ENCODE results near the gene ZNF784.
A peak's percentile ranks its signal among the peaks of the same experiment; 100 is the strongest.

The ZNF784 gene

DNA sequence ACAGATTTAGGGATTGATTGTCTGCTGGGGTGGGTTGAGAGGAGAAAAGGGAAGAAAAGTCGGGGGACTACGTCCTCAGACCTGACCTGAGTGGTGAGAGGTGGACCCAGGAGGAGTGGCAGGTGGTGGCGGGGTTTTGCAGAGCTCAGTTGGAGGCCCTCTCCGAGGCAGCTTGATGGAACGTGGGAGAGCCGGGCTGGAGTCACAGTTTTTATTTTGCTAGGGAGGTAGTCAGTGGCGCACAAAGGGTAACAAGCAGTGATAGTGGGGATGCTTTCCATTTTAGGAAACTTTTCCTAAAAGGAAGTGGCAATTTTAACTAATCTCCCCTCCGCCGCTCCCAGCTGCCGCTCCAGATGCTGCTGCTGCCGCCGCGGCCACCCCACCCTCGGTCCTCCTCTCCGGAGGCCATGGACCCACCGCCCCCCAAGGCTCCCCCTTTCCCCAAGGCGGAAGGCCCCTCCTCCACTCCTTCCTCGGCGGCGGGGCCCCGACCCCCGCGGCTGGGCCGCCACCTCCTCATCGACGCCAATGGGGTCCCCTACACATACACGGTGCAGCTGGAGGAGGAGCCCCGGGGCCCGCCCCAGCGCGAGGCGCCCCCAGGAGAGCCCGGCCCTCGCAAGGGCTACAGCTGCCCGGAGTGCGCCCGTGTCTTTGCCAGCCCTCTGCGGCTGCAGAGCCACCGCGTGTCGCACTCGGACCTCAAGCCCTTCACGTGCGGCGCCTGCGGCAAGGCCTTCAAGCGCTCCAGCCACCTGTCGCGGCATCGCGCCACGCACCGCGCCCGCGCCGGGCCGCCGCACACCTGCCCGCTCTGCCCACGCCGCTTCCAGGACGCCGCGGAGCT, 18.0 kb upstream of the ZNF784 start:
- DNase-seq = peak; percentile 23

DNA sequence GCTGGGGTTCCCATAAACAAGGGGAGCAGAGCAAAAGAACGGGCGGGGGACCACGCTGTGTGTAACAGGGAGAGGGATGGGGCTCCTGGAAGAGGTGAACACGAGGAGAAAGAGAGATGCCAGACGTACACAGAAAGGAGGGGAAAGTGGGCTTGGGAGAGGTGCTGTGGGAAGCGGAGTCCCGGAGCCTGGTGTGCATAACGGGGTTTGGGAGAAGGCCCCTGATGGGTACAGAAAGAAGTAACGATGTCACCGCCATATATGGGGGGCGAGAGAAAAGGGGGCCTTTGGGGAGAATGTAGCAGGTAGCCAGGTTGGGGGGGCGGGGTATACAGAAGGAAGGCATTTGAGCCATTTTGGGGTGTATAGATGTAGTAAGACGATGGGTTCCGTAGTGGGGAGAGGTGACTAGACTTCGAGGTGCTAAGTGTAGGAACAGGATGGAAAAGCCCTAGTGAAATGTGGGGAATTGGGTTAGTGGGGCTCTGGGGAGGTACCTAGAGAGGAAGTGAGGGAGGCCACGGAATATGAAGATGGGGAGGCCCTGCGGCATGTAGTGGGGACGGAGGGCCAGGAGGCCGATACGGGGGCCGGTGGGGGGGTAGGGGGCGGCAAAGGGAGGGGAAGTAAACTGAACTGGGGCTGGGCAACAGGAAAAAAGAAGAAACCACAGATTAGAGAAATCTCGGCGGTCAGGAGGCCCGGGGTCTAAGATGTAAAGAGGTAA, 17.2 kb upstream of the ZNF784 start:
- DNase-seq = no peak

DNA sequence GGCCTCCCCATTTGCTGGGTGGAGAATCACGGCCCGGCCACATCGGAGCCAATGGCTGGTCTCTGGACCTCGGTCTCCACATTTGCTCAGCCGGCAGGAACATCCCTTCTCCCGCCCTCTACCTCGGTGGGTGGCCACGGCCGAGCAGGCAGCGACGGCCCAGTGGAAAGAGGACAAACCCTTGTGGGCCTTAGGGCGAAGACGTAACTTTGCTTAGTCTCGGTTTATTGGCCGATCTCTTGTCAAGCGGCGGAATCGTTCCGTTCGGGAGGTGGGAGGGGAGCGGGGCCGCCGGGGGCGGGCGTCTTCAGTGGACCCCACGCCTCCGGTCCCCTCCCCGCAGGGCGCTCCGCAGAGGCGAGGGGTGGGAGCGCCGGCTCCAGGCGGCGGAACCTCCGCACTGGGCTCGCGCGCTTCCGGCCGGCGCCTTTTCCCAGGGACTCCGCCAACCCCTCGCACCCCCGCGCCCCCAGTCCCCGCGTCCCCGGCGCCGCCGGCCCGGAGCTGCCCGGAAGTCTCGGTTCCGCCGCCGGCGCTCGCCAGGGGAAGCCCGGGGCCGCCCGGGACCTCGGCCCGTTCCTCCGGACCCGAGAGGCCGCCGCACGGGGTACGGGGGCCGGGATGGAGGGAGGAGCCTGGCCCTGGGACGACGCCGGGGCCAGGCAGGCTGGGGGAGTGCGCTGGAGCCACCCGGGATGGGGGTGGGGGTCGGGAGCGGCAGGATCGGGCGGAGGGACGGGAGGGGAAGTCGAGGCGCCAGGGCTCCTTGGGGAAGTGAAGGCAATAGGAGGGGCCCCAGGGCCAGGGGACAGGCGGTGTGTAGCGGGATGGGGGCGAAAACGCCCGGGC, 16.4 kb upstream of the ZNF784 start, which contains the start of gene ZNF580:
Gene ZNF580 (plus strand): TSS at position 426 of the 849 bp plus-strand sequence. CDS start 1,507 bp downstream, outside the sequence.
- peak; percentile 85 for DNase-seq

DNA sequence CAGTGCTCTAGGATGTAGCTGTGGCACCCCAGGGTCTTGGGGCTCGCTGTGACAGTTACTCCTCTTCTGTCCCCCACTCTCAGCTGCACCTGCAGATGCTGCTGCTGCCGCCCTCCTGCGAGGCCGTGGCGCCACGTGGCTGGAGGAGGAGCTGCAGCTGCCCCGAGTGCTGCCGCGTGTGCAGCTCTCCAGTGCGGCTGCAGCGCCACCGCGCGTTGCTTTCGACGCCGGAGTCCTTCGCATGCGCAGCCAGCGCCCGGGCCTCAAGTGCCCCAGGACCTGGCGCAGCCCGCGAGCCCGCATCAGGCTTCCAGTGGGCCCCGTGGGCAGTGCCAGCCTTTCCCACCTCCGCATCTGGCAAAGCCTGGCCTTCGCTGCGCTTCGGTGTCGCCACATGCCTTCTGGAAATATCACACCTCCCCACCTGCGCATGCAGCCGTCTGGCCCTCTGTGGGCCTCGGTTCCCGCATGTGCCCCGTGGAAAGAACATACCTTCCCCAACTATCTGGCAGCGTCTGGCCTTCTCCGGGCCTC, 15.7 kb upstream of the ZNF784 start:
- DNase-seq = peak; percentile 85

DNA sequence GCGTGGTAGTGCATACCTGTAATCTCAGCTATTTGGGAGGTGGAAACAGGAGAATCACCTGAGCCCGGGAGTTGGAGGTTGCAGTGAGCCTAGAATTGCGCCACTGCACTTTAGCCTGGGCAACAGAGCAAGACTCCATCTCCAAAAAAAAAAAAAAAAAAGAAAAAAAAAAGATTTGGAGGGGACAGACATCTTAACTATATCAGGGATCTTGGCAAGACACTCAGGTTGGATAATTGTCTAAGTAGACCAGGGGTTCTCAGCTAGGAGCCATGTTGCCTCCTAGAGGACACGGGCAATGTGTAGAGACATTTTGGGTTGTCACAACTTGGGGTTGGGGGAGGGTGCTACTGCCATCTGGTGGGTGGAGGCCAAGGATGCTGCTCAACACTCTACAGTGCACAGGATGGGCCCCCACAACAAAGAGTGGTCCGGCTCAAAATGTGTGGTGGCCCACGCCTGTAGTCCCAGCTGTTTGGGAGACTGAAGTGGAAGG, 14.5 kb upstream of the ZNF784 start:
- DNase-seq = peak; percentile 60

DNA sequence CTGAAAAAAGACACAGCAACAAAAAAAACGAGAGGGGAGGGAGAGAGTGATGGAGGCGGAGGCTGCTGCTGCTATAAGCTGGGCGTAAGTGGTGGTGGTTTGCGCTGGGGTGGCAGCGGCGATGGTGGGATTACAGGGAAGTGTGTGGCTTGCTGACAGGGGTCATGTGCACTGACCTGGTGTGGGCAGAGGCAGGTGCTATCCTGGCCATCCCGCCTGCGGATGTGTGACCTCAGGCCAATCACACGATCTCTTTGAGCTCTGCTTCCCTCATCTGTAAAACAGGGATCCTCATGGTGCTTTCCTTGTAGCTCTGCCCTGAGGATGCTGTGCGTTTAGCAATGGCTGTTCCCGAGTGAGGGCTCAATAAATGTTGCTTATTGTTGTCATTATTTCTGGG, 13.2 kb upstream of the ZNF784 start:
- no peak for DNase-seq

DNA sequence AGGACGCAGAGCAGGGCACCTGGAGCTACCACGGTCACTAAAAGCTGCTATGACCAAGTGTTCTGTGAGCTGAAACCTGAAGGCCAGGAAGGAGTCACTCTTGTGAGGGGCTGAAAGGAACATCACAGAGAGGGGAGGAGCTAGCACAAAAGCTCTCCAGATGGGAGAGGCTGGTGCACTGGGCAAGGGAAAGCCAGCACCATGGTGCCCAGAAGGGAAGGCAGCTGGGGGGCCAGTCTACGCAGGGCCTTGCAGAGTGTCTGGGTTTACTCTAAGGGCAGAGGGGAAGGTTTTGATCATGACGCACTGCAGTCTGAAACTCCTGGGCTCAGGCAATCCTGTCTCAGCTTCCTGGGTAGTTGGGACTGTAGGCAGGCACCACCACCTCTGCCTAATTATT, 12.4 kb upstream of the ZNF784 start:
- DNase-seq = no peak

DNA sequence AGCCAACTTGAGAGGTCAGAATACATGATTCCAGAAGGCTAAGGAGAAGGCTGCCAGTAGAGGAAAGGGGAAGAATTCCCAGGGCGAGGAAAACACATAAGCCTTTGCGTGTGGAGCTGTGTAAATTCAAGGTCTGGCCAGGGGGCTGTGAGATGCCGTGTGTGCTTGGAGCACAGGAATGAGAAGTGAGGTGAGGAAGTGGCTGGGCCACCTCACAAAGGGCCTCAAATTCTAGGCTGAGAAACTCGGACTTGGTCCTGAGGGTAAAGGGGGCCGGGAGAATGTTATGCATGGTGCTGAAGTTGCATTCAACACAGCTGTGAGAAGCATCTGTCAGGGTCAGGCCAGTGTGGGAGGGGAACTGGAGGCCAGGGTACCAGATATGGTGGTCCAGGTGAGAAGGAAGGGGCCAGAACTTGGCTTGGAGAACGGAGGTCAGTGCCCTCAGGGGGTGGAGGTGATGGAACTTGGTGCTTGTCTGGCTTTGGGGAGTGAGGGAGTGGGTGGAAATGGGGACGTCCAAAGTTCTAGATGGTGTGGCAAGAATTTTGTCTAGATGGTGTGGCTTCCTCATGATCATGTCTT, 11.6 kb upstream of the ZNF784 start:
- no peak for DNase-seq

DNA sequence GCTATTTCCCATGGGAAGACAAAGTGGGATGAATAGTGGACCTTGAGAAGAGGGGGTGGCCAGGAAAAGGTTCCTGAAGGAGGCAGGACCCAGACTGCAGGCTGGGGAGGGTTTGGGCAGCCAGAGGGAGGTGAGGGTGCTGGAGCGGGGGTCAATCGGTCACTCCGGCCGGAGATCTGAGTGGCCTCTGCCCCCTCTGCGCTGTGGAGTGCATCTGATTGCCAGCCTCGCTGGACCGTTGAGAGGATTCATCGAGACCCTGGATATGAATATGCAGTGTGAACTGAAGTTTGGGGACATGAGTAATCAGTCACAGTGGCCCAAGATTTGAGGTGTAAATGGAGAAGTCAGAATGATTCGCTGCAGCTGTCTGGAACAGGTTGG, 11.0 kb upstream of the ZNF784 start:
- no peak for DNase-seq

DNA sequence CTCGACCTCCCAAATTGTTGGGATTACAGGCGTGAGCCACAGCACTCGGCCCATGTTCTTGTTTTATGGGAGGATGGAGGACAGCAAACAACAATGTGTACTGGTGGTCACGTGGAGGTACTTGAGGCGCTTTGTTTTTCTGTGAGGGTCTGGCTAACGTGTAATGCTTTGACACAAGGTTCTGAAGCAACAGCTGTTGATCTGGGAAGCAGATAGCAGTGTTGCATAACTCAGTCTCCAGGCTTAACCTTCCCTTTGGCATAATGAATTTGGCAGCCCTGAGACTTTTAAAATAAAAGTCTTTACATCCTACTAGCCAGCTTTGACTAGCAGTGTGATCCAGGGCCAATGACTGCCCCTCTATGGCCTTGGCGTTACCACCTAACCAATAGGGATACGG, 9.5 kb upstream of the ZNF784 start:
- DNase-seq = no peak

DNA sequence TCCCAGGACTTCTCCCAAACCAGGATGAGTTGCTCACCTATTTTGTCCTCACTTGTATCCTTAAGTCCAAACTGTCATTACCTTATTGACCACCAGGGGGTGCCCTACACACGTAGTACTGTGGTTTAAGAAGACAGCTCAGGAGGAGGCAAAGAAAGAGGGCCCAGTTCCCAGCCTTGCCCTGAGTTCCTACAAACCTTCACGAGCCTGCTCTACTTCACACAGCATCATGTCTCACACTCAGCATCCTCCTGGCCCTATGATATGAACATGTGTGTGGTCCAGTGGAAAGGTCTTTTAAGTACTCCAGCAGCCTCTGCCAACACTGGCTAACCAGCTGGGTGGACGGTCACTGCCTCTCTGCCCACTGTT, 8.1 kb upstream of the ZNF784 start:
- DNase-seq = peak; percentile 97

DNA sequence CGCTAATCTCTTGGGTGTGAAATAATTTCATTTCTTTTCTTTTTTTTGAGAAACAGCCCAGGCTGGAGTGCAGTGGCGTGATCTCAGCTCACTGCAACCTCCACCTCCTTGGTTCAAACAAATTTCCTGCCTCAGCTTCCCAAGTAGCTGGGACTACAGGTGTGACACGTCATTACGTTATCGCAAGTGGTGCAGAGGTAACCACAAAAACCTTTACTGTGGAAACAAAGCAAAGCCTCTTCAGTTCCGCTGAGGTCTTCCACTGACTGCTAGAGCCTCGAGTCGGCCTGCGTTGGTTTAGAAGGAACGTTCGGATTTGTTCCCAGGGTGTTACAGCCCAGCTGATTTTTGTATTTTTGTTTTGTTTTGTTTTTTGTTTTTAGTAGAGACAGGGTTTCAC, 2.0 kb upstream of the ZNF784 start:
- no peak for DNase-seq

DNA sequence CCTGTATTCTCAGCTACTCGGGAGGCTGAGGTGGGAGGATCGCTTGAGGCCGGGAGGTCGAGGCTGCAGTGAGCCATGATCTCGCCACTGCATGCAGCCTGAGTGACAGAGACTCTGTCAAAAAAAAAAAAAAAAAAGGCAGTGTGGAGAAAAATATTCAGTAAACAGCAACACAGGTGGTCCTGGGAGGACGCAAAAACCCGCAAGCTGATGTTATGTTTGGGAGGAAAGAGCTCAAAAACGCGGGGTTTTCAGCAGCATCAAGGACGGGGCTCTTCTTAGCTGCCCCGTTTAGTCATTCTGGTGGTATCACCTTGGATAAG, 599 bp upstream of the ZNF784 start:
- no peak for DNase-seq

DNA sequence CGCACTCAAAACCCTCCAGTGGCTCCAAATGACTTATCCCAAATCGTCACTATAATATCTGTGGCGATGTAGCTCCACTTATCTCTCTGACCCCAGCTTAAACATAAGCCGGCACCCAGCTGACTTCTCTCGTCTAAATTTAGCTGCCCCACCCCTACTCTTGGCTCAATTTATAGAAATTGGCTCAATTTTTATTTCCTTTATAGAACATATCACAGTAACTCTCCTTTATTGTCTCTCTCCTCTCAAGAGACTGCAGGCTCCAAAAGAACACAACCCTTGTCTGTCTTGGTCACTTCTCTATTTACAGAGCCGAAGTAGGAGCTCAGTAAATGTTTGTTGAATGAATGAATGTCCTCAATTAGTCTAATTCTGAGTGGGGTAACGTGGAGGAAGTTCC, 805 bp downstream of the ZNF784 start:
- DNase-seq = no peak

DNA sequence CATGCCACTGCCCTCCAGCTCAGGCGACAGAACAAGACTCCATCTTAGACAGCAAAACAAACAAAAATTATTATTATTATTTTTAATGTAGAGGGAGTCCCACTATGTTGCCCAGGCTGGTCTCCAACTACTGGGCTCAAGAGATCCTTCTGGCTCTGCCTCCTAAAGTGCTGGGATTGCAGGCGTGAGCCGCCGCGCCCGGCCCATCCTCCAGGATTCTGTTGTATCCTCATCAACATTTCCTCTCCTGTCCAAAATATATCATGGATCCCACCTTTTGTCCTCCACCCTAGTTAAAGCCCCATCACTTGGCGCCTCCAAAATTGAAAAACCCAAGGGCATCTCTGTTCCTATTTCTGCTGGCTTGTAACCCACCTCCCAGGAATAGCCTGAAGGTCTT, 1.2 kb downstream of the ZNF784 start:
- DNase-seq = no peak

DNA sequence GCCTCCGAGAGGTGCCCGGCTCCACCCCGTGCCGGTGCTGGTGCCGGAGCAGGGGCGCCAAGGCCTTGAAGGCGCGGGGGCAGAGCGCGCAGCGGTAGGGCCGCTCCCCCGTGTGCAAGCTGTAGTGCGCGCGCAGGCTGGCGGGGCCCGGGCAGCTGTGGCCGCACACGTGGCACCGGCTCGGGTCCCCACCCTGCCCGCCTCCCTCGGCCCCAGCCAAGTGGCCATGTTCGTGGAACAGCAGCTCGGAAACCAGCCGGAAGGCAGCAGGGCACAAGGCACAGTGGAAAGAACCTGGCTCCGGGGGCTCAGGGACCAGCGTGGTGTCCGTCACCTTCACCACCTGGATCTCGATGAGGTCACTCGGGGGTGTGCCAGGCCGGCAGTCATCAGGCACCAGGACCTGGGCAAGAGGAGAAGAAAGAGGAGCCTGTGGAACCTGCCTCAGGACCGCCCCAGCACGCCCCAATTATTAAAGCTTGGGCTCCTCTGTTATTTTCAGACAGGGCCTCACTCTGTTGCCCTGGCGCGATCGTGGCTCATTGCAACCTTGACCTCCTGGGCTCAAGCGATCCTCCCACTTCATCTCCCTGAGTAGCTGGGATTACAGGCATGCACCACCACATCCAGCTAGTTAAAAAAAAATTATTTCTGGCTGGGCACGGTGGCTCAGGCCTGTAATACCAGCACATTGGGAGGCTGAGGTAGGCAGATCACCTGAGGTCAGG, 2.0 kb downstream of the ZNF784 start:
- no peak for DNase-seq

DNA sequence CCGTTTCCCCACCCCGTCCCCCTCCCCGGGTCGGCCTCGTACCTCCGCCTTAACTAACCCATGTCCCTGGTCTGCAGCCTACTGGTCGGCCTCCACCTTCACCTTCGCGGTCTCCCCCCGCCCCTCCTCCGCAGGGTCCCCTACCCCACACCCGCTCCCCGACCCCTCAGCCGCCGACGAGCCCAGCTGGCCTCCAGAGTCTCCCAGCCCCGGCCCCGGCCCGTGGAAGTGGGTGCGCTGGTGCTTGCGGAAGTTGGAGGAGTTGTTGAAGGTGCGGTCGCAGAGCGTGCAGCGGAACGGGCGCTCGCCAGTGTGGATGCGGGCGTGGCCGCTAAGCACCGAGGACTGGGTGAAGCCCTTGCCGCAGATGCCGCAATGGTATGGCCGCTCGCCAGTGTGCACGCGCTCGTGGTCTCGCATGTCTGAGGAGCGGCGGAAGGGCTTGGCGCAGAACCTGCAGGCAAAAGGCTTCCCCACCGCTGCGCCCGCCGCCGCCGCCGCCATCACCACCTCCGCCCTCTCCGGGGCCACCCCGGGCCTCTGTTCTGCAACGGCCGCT, 2.6 kb downstream of the ZNF784 start:
- no peak for DNase-seq

DNA sequence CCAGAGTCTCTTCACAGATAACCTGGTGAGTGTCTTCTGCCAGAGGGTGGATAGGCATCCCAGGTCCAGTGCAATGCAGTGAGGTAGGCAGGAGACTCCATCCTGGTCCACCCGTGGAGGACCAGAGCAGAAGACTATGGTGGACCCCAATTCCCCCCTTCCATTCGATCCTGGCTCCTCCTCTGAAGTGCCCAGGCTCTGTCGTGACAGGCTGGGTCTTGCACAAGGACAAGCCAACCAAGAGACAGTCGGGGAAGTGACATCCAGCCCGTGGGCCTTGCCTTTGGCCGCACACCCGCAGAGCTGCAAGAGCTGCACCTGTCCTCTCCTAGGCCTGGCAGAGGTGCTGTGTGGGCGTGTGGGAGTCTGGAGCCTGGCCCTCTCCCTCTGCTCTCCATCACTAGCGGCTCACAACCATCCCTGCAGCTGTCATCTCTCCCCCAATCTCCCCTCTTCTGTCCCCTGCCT, 3.1 kb downstream of the ZNF784 start:
- DNase-seq = no peak

DNA sequence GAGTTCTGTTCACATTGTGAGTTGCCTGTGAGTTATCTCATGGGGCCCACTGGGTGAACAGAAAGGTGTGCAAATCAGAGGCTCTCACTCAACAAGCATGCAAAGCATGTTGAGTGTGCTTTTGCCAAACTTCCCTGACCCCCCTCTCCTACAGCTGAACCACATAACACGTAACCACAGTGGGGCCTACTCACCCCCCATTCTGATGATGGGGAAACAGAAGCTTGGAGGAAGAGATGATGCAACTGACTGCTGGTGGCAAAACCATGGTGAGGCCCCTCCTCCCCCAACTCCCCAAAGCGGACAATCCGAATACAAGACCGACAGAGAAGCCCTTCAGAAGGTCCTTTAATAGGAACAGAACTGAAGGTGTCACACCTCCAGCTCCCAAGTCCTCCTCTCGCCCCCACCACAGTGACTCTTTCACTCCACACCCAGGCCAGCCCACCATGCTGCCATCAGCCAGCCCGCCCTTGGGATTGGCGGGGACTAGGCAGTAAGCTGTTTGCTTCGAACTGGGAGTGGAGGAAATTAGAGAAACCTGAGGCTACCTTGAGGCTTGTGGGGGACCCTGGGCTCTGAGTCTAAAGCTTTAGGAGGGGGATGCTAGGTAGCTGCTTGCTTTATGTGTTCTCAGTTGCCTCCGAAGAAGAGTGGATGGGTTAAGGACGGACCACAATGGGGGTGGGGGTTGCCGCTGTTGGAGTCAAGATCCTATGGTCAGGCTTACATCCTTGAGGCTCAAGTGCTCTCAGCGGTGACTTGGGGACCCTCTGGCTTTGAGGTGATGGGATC, 3.8 kb downstream of the ZNF784 start:
- DNase-seq = no peak

DNA sequence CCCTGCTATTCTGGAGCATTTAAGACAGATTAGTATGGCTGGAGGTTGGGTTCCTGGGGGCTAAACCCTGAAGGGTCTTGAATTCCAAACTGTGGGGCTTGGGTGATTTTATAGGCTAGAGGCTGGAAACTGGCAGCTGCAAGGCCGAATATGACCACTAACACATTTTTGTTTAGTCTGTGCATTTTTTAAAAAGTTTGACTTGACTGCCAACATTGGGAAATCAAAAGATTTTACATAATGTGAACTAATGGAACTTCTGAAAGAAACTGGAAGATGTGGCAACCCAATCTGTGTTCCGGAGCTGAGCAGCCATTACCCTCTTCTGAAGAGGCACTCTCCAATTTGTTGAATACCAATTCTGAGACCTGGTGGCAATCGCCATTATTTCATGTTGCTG, 5.1 kb downstream of the ZNF784 start:
- no peak for DNase-seq

DNA sequence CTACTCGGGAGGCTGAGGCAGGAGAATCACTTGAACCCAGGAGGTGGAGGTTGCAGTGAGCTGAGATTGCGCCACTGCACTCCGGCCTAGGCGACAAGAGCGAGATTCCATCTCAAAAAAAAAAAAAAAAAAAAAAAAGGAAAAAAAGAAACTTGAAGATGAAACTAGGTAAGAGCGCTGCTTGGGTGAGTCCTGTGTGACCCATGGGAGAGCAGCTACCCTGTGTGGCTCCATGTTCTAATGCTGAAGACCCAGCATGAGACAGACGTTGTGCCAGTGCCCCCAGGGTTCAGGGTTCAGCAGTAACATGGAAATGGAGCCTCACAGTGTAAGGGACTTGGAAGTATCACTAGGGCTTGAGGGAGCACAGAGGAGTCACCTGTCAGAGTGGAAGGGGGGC, 5.9 kb downstream of the ZNF784 start:
- no peak for DNase-seq

Measured in eye (tissue), 1 donor.